H1 (cell line): ENCODE results near the gene SIPA1L3.

ENCODE experiments used
- CTCF ChIP-seq, 3 experiments: IDR thresholded peaks; 1 replicate in 2 of 3; 2 replicates in 1 of 3; pipeline versions ENCODE4 v1.5.1 to v1.6.1; 2011; ENCODE audit warnings: low read length in 3 of 3, mild to moderate bottlenecking in 3 of 3, inconsistent platforms in 2 of 3, low read depth in 1 of 3, moderate library complexity in 1 of 3; ENCODE audit not compliant: insufficient read depth in 1 of 3; ENCODE audit errors: control extremely low read depth in 1 of 3
- EP300 ChIP-seq, 2 experiments: IDR thresholded peaks; 1 replicate in 1 of 2; 2 replicates in 1 of 2; pipeline ENCODE4 v1.6.1; 2011 to 2012; ENCODE audit warnings: low read depth in 2 of 2, low read length in 2 of 2, mild to moderate bottlenecking in 2 of 2, borderline replicate concordance in 1 of 2, inconsistent platforms in 1 of 2, moderate library complexity in 1 of 2
- JUN ChIP-seq: IDR thresholded peaks from 2 replicates; pipeline ENCODE4 v1.6.1; 2011; ENCODE audit warnings: low read depth, mild to moderate bottlenecking, improper control_type of control experiment, low read length
- JUND ChIP-seq: IDR thresholded peaks from 2 replicates; pipeline ENCODE4 v1.6.1; 2011; ENCODE audit warnings: mild to moderate bottlenecking, improper control_type of control experiment, low read length
- MAX ChIP-seq: IDR thresholded peaks from 2 replicates; pipeline ENCODE4 v1.6.1; 2012; ENCODE audit warnings: inconsistent platforms
- POLR2A ChIP-seq, 2 experiments: IDR thresholded peaks; 1 replicate in 1 of 2; 2 replicates in 1 of 2; pipeline ENCODE4 v1.6.1; 2011; ENCODE audit warnings: low read depth in 2 of 2, low read length in 2 of 2, mild to moderate bottlenecking in 2 of 2; ENCODE audit errors: control extremely low read depth in 1 of 2
- RAD21 ChIP-seq, 2 experiments: IDR thresholded peaks in 1 of 2; conservative IDR thresholded peaks in 1 of 2; 2 replicates each; pipeline ENCODE4 v1.6.1; 2011; ENCODE audit warnings: low read depth in 2 of 2, low read length in 2 of 2, improper control_type of control experiment in 1 of 2, inconsistent platforms in 1 of 2, mild to moderate bottlenecking in 1 of 2, moderate library complexity in 1 of 2
- TAF1 ChIP-seq: IDR thresholded peaks from 2 replicates; pipeline ENCODE4 v1.6.1; 2011; ENCODE audit warnings: mild to moderate bottlenecking, low read depth, low read length

GRCh38 chr19:38015761-38016160 is 108.8 kb downstream of the SIPA1L3 start:
- no peak for TF ChIP-seq TAF1
- TF ChIP-seq JUN, result no peak
- TF ChIP-seq RAD21 (IDR thresholded peaks at IDR 0.05 in 1 of 2, conservative IDR thresholded peaks at IDR 0.05 in 1 of 2; ENCODE audit: low read depth in 2 of 2, low read length in 2 of 2), result no peak
- TF ChIP-seq MAX, result no peak
- TF ChIP-seq EP300 (IDR thresholded peaks at IDR 0.05; ENCODE audit: borderline replicate concordance in 1 of 2, low read depth in 2 of 2, low read length in 2 of 2), result no peak
- no peak for TF ChIP-seq CTCF (IDR thresholded peaks at IDR 0.05; ENCODE audit: control extremely low read depth in 1 of 3, insufficient read depth in 1 of 3, low read depth in 1 of 3, low read length in 3 of 3)
- no peak for TF ChIP-seq JUND
- no peak for TF ChIP-seq POLR2A (IDR thresholded peaks at IDR 0.05; ENCODE audit: control extremely low read depth in 1 of 2, low read depth in 2 of 2, low read length in 2 of 2)
